HEK293 (cell line): ENCODE data around the gene KRTAP10-7.

Source experiments
- CTCF ChIP-seq: fragments of 450-650 bp; formaldehyde crosslinking; IDR thresholded peaks from 2 replicates; pipeline ENCODE4 v1.5.1; 2016; ENCODE audit warnings: missing biosample characterization, missing genetic modification characterization
- ZNF24 ChIP-seq: fragments of 450-650 bp; formaldehyde crosslinking; IDR thresholded peaks from 2 replicates; pipeline ENCODE4 v1.5.1; 2016; ENCODE audit warnings: missing biosample characterization, missing genetic modification characterization

DNA sequence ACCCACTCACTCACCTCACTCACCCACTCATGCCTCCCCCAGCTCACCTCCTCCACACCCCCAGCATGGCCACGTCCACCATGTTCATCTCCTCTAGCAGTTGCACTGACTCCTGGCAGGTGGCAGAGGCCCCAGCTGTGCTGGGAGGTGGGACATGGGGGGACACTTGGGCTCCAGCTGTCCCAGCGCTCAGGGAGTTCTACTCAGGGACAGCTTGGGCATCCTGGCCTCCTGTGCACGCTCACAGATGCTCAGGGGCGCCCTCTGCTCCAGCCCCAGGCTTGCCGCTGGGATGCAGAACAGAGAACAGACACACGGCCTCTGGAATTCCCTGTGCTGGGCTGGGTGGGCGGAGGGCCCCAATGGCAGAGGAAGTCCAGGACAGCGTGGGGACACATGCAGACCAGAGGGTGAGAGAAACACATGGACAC, 16.7 kb downstream of the KRTAP10-7 start:
- TF ChIP-seq CTCF (tag by site-specific recombination), result no peak
- TF ChIP-seq ZNF24, result no peak
